Endothelial cell of umbilical vein (primary cell): ENCODE measurements around the gene DDA1. TPM values are rescaled to one million over a fixed set of nuclear protein-coding genes. Genes with fewer than 3 reads are reported as not detected.

ENCODE experiments used
- BruUV-seq: library from RNA; stranded (reverse); fragments of 400-500 nt; replicated peaks from 2 replicates; lab custom pipeline; 2021; lab: Mats Ljungman, UMichigan
- CTCF ChIA-PET: fragments of 300-600, 350-600 bp; sonication (Branson Sonifier 250); formaldehyde crosslinking; loops from one replicate; lab custom pipeline; 2021; ENCODE audit warnings: antibody characterized with exemption, inconsistent platforms; lab: Charles Lee
- POLR2A ChIA-PET: fragments of 300-600, 350-600 bp; sonication (Branson Sonifier 250); formaldehyde crosslinking; loops from one replicate; lab custom pipeline; 2021; ENCODE audit warnings: antibody characterized with exemption, inconsistent platforms; lab: Charles Lee
- DNase-seq: peaks from one replicate; pipeline ENCODE4 v3.0.0-alpha.2; 2011; ENCODE audit warnings: low read depth, low spot score
- FAIRE-seq: peaks from 2 replicates; lab custom pipeline; 2011; peaks lifted over from hg19 to GRCh38; lab: Jason Lieb, UNC
- H2AFZ ChIP-seq: 2 replicates; pipeline ENCODE4 v1.6.0; 2012; ENCODE audit warnings: low read depth, low read length, control low read depth, inconsistent platforms
- H3K27ac ChIP-seq: 2 replicates; pipeline ENCODE4 v1.5.1; 2011; ENCODE audit warnings: low read depth, mild to moderate bottlenecking, control low read depth, low read length, moderate library complexity; ENCODE audit not compliant: insufficient read depth
- H3K27me3 ChIP-seq, 2 experiments: 2 replicates each; pipeline versions ENCODE4 v1.6.0 to v1.6.1; 2011; ENCODE audit warnings: low read length in 2 of 2, mixed read lengths in 1 of 2; ENCODE audit not compliant: control insufficient read depth in 2 of 2, insufficient read depth in 2 of 2
- H3K36me3 ChIP-seq, 2 experiments: 2 replicates in 1 of 2; 3 replicates in 1 of 2; pipeline ENCODE4 v1.5.1; 2011; ENCODE audit warnings: low read length in 2 of 2, mild to moderate bottlenecking in 1 of 2, moderate library complexity in 1 of 2; ENCODE audit not compliant: control insufficient read depth in 2 of 2, insufficient read depth in 2 of 2; ENCODE audit errors: extremely low read depth in 1 of 2
- H3K4me1 ChIP-seq: 3 replicates; pipeline ENCODE4 v1.5.1; 2011; ENCODE audit warnings: mild to moderate bottlenecking, low read length; ENCODE audit not compliant: control insufficient read depth, insufficient read depth; ENCODE audit errors: extremely low read depth
- H3K4me2 ChIP-seq: 2 replicates; pipeline ENCODE4 v1.6.1; 2011; ENCODE audit warnings: low read length, control low read depth, mixed read lengths; ENCODE audit not compliant: insufficient read depth
- H3K4me3 ChIP-seq, 3 experiments: fragments of 200-600 bp in 1 of 3; sonication (generic), shearing (Covaris generic) in 1 of 3; replicated peaks in 1 of 3; 2 replicates each; pipeline ENCODE4 v1.5.1; 2011 to 2016; ENCODE audit warnings: control low read depth in 3 of 3, low read length in 3 of 3, mild to moderate bottlenecking in 2 of 3, inconsistent platforms in 1 of 3, low read depth in 1 of 3, moderate library complexity in 1 of 3; ENCODE audit not compliant: insufficient read depth in 1 of 3
- H3K79me2 ChIP-seq: 2 replicates; pipeline ENCODE4 v1.6.0; 2012; ENCODE audit warnings: low read length, inconsistent platforms; ENCODE audit not compliant: control insufficient read depth, insufficient read depth
- H3K9ac ChIP-seq: replicated peaks from 2 replicates; pipeline ENCODE3; 2011; ENCODE audit warnings: low read length, control low read depth; ENCODE audit not compliant: insufficient read depth; ENCODE audit errors: extremely low read depth
- H3K9me1 ChIP-seq: replicated peaks from 3 replicates; pipeline ENCODE4 v1.6.0; 2011; ENCODE audit warnings: mild to moderate bottlenecking, low read length; ENCODE audit not compliant: control insufficient read depth, insufficient read depth; ENCODE audit errors: extremely low read depth
- H3K9me3 ChIP-seq: replicated peaks from 2 replicates; pipeline ENCODE4 v1.5.1; 2012; ENCODE audit warnings: low read length, inconsistent platforms; ENCODE audit not compliant: control insufficient read depth, insufficient read depth
- H4K20me1 ChIP-seq: replicated peaks from 2 replicates; pipeline ENCODE3; 2011; ENCODE audit warnings: mild to moderate bottlenecking, low read length; ENCODE audit not compliant: control insufficient read depth, insufficient read depth; ENCODE audit errors: extremely low read depth
- EZH2 ChIP-seq: IDR thresholded peaks from 2 replicates; pipeline ENCODE4 v1.6.1; 2012; ENCODE audit warnings: borderline replicate concordance, low read depth, mild to moderate bottlenecking, moderate library complexity, low read length, inconsistent platforms; ENCODE audit not compliant: severe bottlenecking
- FOS ChIP-seq: IDR thresholded peaks from 2 replicates; pipeline ENCODE4 v1.6.1; 2011; ENCODE audit warnings: mild to moderate bottlenecking, low read length, moderate library complexity, borderline replicate concordance; ENCODE audit not compliant: insufficient read depth
- GATA2 ChIP-seq: IDR thresholded peaks from 2 replicates; pipeline ENCODE4 v1.7.0; 2011; ENCODE audit warnings: low read depth, mild to moderate bottlenecking, moderate library complexity, mixed read lengths, low read length; ENCODE audit not compliant: insufficient read length, insufficient read depth
- JUN ChIP-seq: IDR thresholded peaks from 2 replicates; pipeline ENCODE4 v1.6.1; 2011; ENCODE audit warnings: borderline replicate concordance, low read depth; ENCODE audit not compliant: insufficient read length, insufficient read depth
- MYC ChIP-seq: IDR thresholded peaks from one replicate; pipeline ENCODE4 v1.6.1; 2011; ENCODE audit warnings: mild to moderate bottlenecking, low read depth, low read length
- POLR2A ChIP-seq: IDR thresholded peaks from 2 replicates; pipeline ENCODE4 v1.6.1; 2012; ENCODE audit warnings: low read depth, mild to moderate bottlenecking, control low read depth, low read length
- POLR2AphosphoS5 ChIP-seq: IDR thresholded peaks from 2 replicates; pipeline ENCODE4 v1.6.1; 2012; ENCODE audit warnings: low read depth, mild to moderate bottlenecking, control low read depth, low read length, moderate library complexity; ENCODE audit not compliant: insufficient read depth
- dilution Hi-C: fragments of 300-500 bp; cut with MboI; formaldehyde crosslinking; loops from one replicate; pipeline ENCODE4 v1.15.0; 2019; ENCODE audit warnings: low sequenced_read_pairs; ENCODE audit not compliant: extremely low pct_ligation_motif_present
- intact Hi-C: fragments of 100-400 bp; cut with micrococcal nuclease; formaldehyde crosslinking; loops from one replicate; pipeline ENCODE4 v1.10.0; 2022
- polyA plus RNA-seq, 4 experiments: library from polyadenylated mRNA; depleted of rRNA in 3 of 4; stranded (reverse) in 3 of 4; unstranded in 1 of 4; fragments of >200 nt; gene quantifications; 2 replicates each; pipeline versions ENCODE4 v1.2.1 to v1.2.3, GENCODE V29; 2011 to 2012; ENCODE audit warnings: missing spikeins in 1 of 4
- total RNA-seq: library from RNA; stranded (reverse); gene quantifications from 2 replicates; pipeline ENCODE4 v1.2.3, GENCODE V29; 2021
- TF ChIP-seq, protein P1 (sequence below), 2 donors: IDR thresholded peaks; 1 replicate in 1 of 2; 2 replicates in 1 of 2; pipeline ENCODE4 v1.5.1; 2011; ENCODE audit warnings: low read length in 2 of 2, mild to moderate bottlenecking in 2 of 2, moderate library complexity in 2 of 2, control low read depth in 1 of 2, inconsistent platforms in 1 of 2, low read depth in 1 of 2; ENCODE audit not compliant: insufficient read depth in 1 of 2; ENCODE audit errors: extremely low read depth in 1 of 2
- TF ChIP-seq, protein P2 (sequence below): IDR thresholded peaks from 2 replicates; pipeline ENCODE4 v1.6.1; 2011; ENCODE audit not compliant: insufficient read depth, insufficient read length

The DDA1 gene
- total and polyA plus RNA-seq, 2 donors (not counting 3 experiments of a cell fraction or from before 2014, with no cell fraction given): 52.9 to 64.7 TPM

DNA sequence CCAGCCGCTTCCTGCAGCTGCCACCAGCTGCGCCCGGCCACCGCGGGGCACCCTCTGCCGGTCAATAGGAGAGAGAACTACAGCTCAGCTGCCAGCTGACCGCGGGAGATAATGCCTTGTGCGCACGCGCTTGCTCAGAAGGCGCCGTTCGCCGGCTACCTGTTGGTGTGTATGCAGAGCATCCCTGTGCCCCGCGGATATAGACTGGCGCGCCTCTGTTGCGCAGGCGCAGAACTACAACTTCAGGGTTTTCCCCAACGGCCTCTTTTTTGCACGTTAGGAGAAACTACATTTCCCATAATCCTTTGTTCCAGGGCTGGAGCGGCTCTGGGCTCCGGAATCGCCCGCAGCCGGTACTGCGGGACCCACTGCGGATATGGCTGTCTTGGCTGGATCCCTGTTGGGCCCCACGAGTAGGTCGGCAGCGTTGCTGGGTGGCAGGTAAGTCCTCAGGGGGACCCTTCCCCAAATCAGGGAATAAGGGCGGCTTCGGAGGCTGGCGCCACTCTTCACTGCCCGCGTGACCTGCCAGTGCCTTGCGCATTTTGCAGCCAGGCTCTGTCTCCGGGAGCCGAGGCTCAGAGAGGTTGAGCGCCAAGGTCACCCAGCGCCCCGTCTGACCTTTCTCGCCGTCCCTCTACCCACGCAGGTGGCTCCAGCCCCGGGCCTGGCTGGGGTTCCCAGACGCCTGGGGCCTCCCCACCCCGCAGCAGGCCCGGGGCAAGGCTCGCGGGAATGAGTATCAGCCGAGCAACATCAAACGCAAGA is 3.7 kb upstream of the DDA1 start, which contains the start of gene MRPL34:
Gene MRPL34, plus strand, starts transcription at position 356 of the 768 bp plus-strand sequence. Its CDS starts 21 bp downstream, at position 377.
- H3K4me2 ChIP-seq: peak within 1 kb of the TSS; percentile 81
- FAIRE-seq (peak; percentile 98), DNase-seq (peak; percentile 99)
- dilution Hi-C loops (no loop called here), intact Hi-C loops (loop anchor here (1.0 kb wide), 1 partner anchor 13 kb away; no protein-coding TSS in a partner anchor)
- peaks cover 17% of the 10 kb centered on the region for H3K4me1 ChIP-seq
- peak within 1 kb of the TSS; percentile 88 for H2AFZ ChIP-seq
- H3K9me3 ChIP-seq: no peaks in the 10 kb centered on the region
- H3K79me2 ChIP-seq: peaks cover 13% of the 10 kb centered on the region
- no peaks in the 10 kb centered on the region for H3K36me3 ChIP-seq
- H3K27me3 ChIP-seq: no peaks in the 10 kb centered on the region
- TF ChIP-seq JUN (no peak), FOS (peak; percentile 57), GATA2 (no peak), POLR2A (peak; percentile 86), EZH2 (no peak), MYC (peak; percentile 24), POLR2AphosphoS5 (peak; percentile 91)
- TF ChIP-seq, protein P1, sequence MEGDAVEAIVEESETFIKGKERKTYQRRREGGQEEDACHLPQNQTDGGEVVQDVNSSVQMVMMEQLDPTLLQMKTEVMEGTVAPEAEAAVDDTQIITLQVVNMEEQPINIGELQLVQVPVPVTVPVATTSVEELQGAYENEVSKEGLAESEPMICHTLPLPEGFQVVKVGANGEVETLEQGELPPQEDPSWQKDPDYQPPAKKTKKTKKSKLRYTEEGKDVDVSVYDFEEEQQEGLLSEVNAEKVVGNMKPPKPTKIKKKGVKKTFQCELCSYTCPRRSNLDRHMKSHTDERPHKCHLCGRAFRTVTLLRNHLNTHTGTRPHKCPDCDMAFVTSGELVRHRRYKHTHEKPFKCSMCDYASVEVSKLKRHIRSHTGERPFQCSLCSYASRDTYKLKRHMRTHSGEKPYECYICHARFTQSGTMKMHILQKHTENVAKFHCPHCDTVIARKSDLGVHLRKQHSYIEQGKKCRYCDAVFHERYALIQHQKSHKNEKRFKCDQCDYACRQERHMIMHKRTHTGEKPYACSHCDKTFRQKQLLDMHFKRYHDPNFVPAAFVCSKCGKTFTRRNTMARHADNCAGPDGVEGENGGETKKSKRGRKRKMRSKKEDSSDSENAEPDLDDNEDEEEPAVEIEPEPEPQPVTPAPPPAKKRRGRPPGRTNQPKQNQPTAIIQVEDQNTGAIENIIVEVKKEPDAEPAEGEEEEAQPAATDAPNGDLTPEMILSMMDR (IDR thresholded peaks at IDR 0.05; ENCODE audit: extremely low read depth in 1 of 2, insufficient read depth in 1 of 2, low read depth in 1 of 2, low read length in 2 of 2): peak; percentile 78 to 87
- TF ChIP-seq, protein P2, sequence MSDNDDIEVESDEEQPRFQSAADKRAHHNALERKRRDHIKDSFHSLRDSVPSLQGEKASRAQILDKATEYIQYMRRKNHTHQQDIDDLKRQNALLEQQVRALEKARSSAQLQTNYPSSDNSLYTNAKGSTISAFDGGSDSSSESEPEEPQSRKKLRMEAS: peak; percentile 35
- H3K4me3 ChIP-seq: peak within 1 kb of the TSS; percentile 44 to 72 (median 59)
- H4K20me1 ChIP-seq: no peaks in the 10 kb centered on the region
- H3K27ac ChIP-seq: peak within 1 kb of the TSS; percentile 47
- no TSS peak for BruUV-seq
- H3K9me1 ChIP-seq: no peaks in the 10 kb centered on the region
- H3K9ac ChIP-seq: peak within 1 kb of the TSS; percentile 67
- ChIA-PET CTCF (interaction anchor here (0.6 to 3.3 kb wide), 15 partner anchors 9 to 114 kb away, joined by 3 to 70 read pairs (median 4); partner anchors contain the start of genes ANO8 and USE1), POLR2A (interaction anchor here (0.5 to 1.1 kb wide), 4 partner anchors 13 to 128 kb away, joined by 3 to 8 read pairs (median 4); no protein-coding TSS in a partner anchor)
